Measurements from ENCODE around the gene ERGIC3.
"Not testable (repeated sequence)": the region's sequence is repeated elsewhere in the genome, so short reads cannot be mapped to it uniquely, and the experiment has no call there.

Gene ERGIC3

GRCh38 chr20:35539756-35540212 lies 2.1 kb upstream of the ERGIC3 start:
- no peak for TF ChIP-seq CTCF (IDR thresholded peaks at IDR 0.05; ENCODE audit: low read length, missing control alignments)
- H3K4me3 ChIP-seq (replicated peaks; ENCODE audit: low read depth, low read length), result no peak overlapping the region
- peak; percentile 18 for DNase-seq (ENCODE audit: low read depth)

GRCh38 chr20:35541118-35541782 lies 628 bp upstream of the ERGIC3 start:
- no peak for DNase-seq (ENCODE audit: low read depth)
- peak overlapping the region; percentile 93 for H3K4me3 ChIP-seq (replicated peaks; ENCODE audit: low read depth, low read length)
- no peak for TF ChIP-seq CTCF (IDR thresholded peaks at IDR 0.05; ENCODE audit: low read length, missing control alignments)

- TF ChIP-seq CTCF (IDR thresholded peaks at IDR 0.05; ENCODE audit: low read length, missing control alignments), result no peak
- no peak for DNase-seq (ENCODE audit: low read depth)
- H3K4me3 ChIP-seq (replicated peaks; ENCODE audit: low read depth, low read length), result peak overlapping the region; percentile 93
Observed at GRCh38 chr20:35542990-35543389, 1.1 kb downstream of the ERGIC3 start.

- no peak for DNase-seq (ENCODE audit: low read depth)
- no peak overlapping the region for H3K4me3 ChIP-seq (replicated peaks; ENCODE audit: low read depth, low read length)
- TF ChIP-seq CTCF (IDR thresholded peaks at IDR 0.05; ENCODE audit: low read length, missing control alignments), result no peak
Observed at GRCh38 chr20:35544436-35544835, 2.6 kb downstream of the ERGIC3 start.

- DNase-seq (ENCODE audit: low read depth), result peak; percentile 18
- not testable (repeated sequence) for H3K4me3 ChIP-seq (replicated peaks; ENCODE audit: low read depth, low read length)
Observed at GRCh38 chr20:35544941-35545340, 3.1 kb downstream of the ERGIC3 start.

GRCh38 chr20:35546127-35546526 lies 4.2 kb downstream of the ERGIC3 start:
- TF ChIP-seq CTCF (IDR thresholded peaks at IDR 0.05; ENCODE audit: low read length, missing control alignments), result no peak
- no peak for DNase-seq (ENCODE audit: low read depth)
- no peak overlapping the region for H3K4me3 ChIP-seq (replicated peaks; ENCODE audit: low read depth, low read length)

- no peak for DNase-seq (ENCODE audit: low read depth)
- TF ChIP-seq CTCF (IDR thresholded peaks at IDR 0.05; ENCODE audit: low read length, missing control alignments), result no peak
- H3K4me3 ChIP-seq (replicated peaks; ENCODE audit: low read depth, low read length), result no peak overlapping the region
Observed at GRCh38 chr20:35547329-35547728, 5.5 kb downstream of the ERGIC3 start.

Data from fibroblast of pulmonary artery (primary cell).